K562 (cell line): ENCODE data around the gene SOX6. TPM values are rescaled to one million over a fixed set of nuclear protein-coding genes. Genes with fewer than 3 reads are reported as not detected.

Experiments used
- ATAC-seq: fragments of 200-7000 bp; cut with Tn5 transposase; 3 replicates; pipeline ENCODE4 v1.9.1; 2020; ENCODE audit warnings: moderate library complexity
- BruUV-seq: library from RNA; stranded (reverse); fragments of 400-500 nt; replicated peaks from 2 replicates; lab custom pipeline; 2021; lab: Mats Ljungman, UMichigan
- CTCF ChIA-PET: fragments of 300-600 bp; formaldehyde crosslinking; extraction: SDS; loops from one replicate; lab custom pipeline; 2021; ENCODE audit warnings: low intra/inter-chr PET ratio; lab: Yijun Ruan, JAX
- POLR2A ChIA-PET: fragments of 300-600, 350-650 bp; sonication (Branson Sonifier 250); formaldehyde crosslinking; extraction: SDS; loops from one replicate; lab custom pipeline; 2021; ENCODE audit warnings: antibody characterized with exemption, inconsistent platforms; lab: Yijun Ruan, JAX
- DNase-seq, 4 experiments: peaks; one replicate each; pipeline versions ENCODE4 v3.0.0 to v3.0.0-alpha.2; 2011 to 2018; ENCODE audit warnings: low spot score in 3 of 4, mixed read lengths in 3 of 4; ENCODE audit errors: extremely low read depth in 1 of 4
- FAIRE-seq: peaks from 2 replicates; lab custom pipeline; 2011; peaks lifted over from hg19 to GRCh38; lab: Jason Lieb, UNC
- H2AFZ ChIP-seq: 2 replicates; pipeline ENCODE4 v1.6.0; 2011; ENCODE audit warnings: low read depth, low read length, control low read depth, inconsistent platforms
- H3K27ac ChIP-seq: fragments of 200-600 bp; 3 replicates; pipeline ENCODE4 v1.8.0; 2011; ENCODE audit warnings: low read depth, mild to moderate bottlenecking, control low read depth, inconsistent platforms, low read length, moderate library complexity, mixed read lengths; ENCODE audit errors: extremely low read depth
- H3K27me3 ChIP-seq, 2 experiments: fragments of 300-600 bp in 1 of 2; 2 replicates in 1 of 2; 3 replicates in 1 of 2; pipeline versions ENCODE4 v1.6.0 to v1.8.0; 2011; ENCODE audit warnings: inconsistent platforms in 2 of 2, low read length in 2 of 2, mild to moderate bottlenecking in 1 of 2, mixed read lengths in 1 of 2, moderate library complexity in 1 of 2; ENCODE audit not compliant: control insufficient read depth in 2 of 2, insufficient read depth in 2 of 2
- H3K36me3 ChIP-seq: fragments of 300-600 bp; 3 replicates; pipeline ENCODE4 v1.8.0; 2011; ENCODE audit warnings: mild to moderate bottlenecking, low read length, inconsistent platforms; ENCODE audit not compliant: control insufficient read depth, insufficient read depth
- H3K4me1 ChIP-seq, 2 experiments: fragments of 200-600 bp in 1 of 2; replicated peaks in 1 of 2; 2 replicates in 1 of 2; 3 replicates in 1 of 2; pipeline versions ENCODE4 v1.5.1 to v1.8.0; 2011; ENCODE audit warnings: inconsistent platforms in 2 of 2, low read length in 2 of 2, mild to moderate bottlenecking in 1 of 2, mixed read lengths in 1 of 2, moderate library complexity in 1 of 2; ENCODE audit not compliant: control insufficient read depth in 2 of 2, insufficient read depth in 2 of 2
- H3K4me2 ChIP-seq: 2 replicates; pipeline ENCODE4 v1.6.1; 2011; ENCODE audit warnings: low read length, control low read depth, inconsistent platforms, mixed read lengths; ENCODE audit not compliant: insufficient read depth
- H3K4me3 ChIP-seq: fragments of 200-600 bp; sonication (generic), shearing (Covaris generic); 2 replicates; pipeline ENCODE4 v1.5.1; 2016; ENCODE audit warnings: control low read depth, inconsistent platforms
- H3K79me2 ChIP-seq: fragments of 200-600 bp; 3 replicates; pipeline ENCODE4 v1.8.0; 2011; ENCODE audit warnings: low read length, inconsistent platforms; ENCODE audit not compliant: control insufficient read depth, insufficient read depth
- H3K9ac ChIP-seq, 2 experiments: 2 replicates each; pipeline versions ENCODE4 v1.6.0 to v1.6.1; 2011; ENCODE audit warnings: low read depth in 2 of 2, low read length in 2 of 2, control low read depth in 1 of 2, inconsistent platforms in 1 of 2, mild to moderate bottlenecking in 1 of 2, mixed read lengths in 1 of 2; ENCODE audit not compliant: insufficient read depth in 1 of 2
- H3K9me1 ChIP-seq: one replicate; pipeline ENCODE4 v1.6.0; 2011; ENCODE audit warnings: inconsistent platforms, mild to moderate bottlenecking, low read length, moderate library complexity; ENCODE audit not compliant: control insufficient read depth, insufficient read depth
- H3K9me3 ChIP-seq: replicated peaks from 2 replicates; pipeline ENCODE4 v1.5.1; 2011; ENCODE audit warnings: low read depth, low read length, inconsistent platforms; ENCODE audit not compliant: control insufficient read depth, insufficient read depth
- H4K20me1 ChIP-seq: replicated peaks from 2 replicates; pipeline ENCODE4 v1.6.1; 2011; ENCODE audit warnings: low read length, inconsistent platforms, mixed read lengths; ENCODE audit not compliant: control insufficient read depth, insufficient read depth
- BRF1 ChIP-seq: IDR thresholded peaks from 3 replicates; pipeline ENCODE4 v1.6.1; 2011; ENCODE audit warnings: borderline replicate concordance, mild to moderate bottlenecking; ENCODE audit not compliant: insufficient read length; ENCODE audit errors: extremely low read depth
- CC2D1A ChIP-seq: fragments of 450-650 bp; IDR thresholded peaks from 2 replicates; pipeline ENCODE4 v1.6.1; 2017; ENCODE audit warnings: mild to moderate bottlenecking
- JUNB ChIP-seq: fragments of 450-650 bp; formaldehyde crosslinking; conservative IDR thresholded peaks from 2 replicates; pipeline ENCODE4 v1.4.0; 2020; ENCODE audit warnings: mild to moderate bottlenecking
- KDM1A ChIP-seq, 2 experiments: fragments of 450-650 bp; IDR thresholded peaks; 2 replicates each; pipeline ENCODE4 v1.6.1; 2016; ENCODE audit warnings: mild to moderate bottlenecking in 2 of 2
- MAZ ChIP-seq, 2 experiments: fragments of 450-650 bp in 1 of 2; sonication (generic) in 1 of 2; formaldehyde crosslinking; IDR thresholded peaks in 1 of 2; conservative IDR thresholded peaks in 1 of 2; 2 replicates each; pipeline versions ENCODE4 v1.4.0 to v1.5.0; 2020; ENCODE audit warnings: mild to moderate bottlenecking in 1 of 2, missing genetic modification reagents in 1 of 2
- MCM7 ChIP-seq, 2 experiments: fragments of 450-650 bp; IDR thresholded peaks; 2 replicates each; pipeline ENCODE4 v1.6.1; 2016 to 2018
- POLR2AphosphoS2 ChIP-seq: IDR thresholded peaks from 2 replicates; pipeline ENCODE4 v1.6.1; 2012; ENCODE audit warnings: low read length, improper control_type of control experiment
- PURB ChIP-seq: sonication (generic); formaldehyde crosslinking; IDR thresholded peaks from 2 replicates; pipeline ENCODE4 v1.9.0; 2021; ENCODE audit warnings: low read depth, mild to moderate bottlenecking, missing genetic modification reagents
- PYGO2 ChIP-seq: fragments of 450-650 bp; IDR thresholded peaks from 2 replicates; pipeline ENCODE4 v1.6.1; 2016; ENCODE audit warnings: mild to moderate bottlenecking, missing genetic modification characterization, moderate library complexity, missing compliant biosample characterization
- RUNX1 ChIP-seq: sonication (generic); IDR thresholded peaks from 2 replicates; pipeline ENCODE4 v1.6.1; 2016; ENCODE audit warnings: antibody characterized with exemption, low read depth
- TEAD4 ChIP-seq, 2 experiments: sonication (generic) in 1 of 2; formaldehyde crosslinking in 1 of 2; IDR thresholded peaks; 2 replicates each; pipeline versions ENCODE4 v1.6.1 to v1.8.0; 2012 to 2022; ENCODE audit warnings: borderline replicate concordance in 1 of 2, inconsistent platforms in 1 of 2, low read length in 1 of 2, mild to moderate bottlenecking in 1 of 2, missing genetic modification reagents in 1 of 2
- ZNF717 ChIP-seq: fragments of 250-450 bp; sonication (Bioruptor Pico); IDR thresholded peaks from 2 replicates; pipeline ENCODE4 v1.5.0; 2021
- WGBS: fragments of 100-300 bp; shearing (Covaris generic); methylation state at CpG from one replicate; pipeline ENCODE4 v1.1.6; 2016; ENCODE audit warnings: low coverage, mixed read lengths; ENCODE audit not compliant: insufficient coverage; ENCODE audit errors: missing lambda C conversion rate; 5-methylcytosine and 5-hydroxymethylcytosine counted together
- in situ Hi-C: fragments of 300-500 bp; cut with MboI; formaldehyde crosslinking; loops from 4 replicates; pipeline ENCODE4 v1.15.0; 2018; ENCODE audit warnings: inconsistent platforms, mixed read lengths
- intact Hi-C: fragments of 100-400 bp; cut with micrococcal nuclease; formaldehyde crosslinking; loops from 2 replicates; pipeline ENCODE4 v1.14.2; 2022
- polyA plus RNA-seq, 8 experiments: library from polyadenylated mRNA; depleted of rRNA in 4 of 8; stranded (reverse) in 5 of 8; unstranded in 3 of 8; fragments of >200 nt; fragmentation: Nextera tagmentation in 2 of 8; fragmentation: Illumina TruSeq in 1 of 8; extraction: Ambion mirVana in 2 of 8; extraction: Trizol in 1 of 8; gene quantifications; 2 replicates each; pipeline versions ENCODE4 v1.2.1 to v1.2.3, GENCODE V29; 2011 to 2014; ENCODE audit warnings: inconsistent platforms in 1 of 8, missing spikeins in 1 of 8
- total RNA-seq, 7 experiments: library from RNA; depleted of rRNA in 6 of 7; stranded (reverse); fragments of >200 nt in 6 of 7; fragmentation: Illumina TruSeq in 2 of 7; extraction: Trizol in 2 of 7; gene quantifications; 2 replicates each; pipeline versions ENCODE4 v1.2.1 to v1.2.3, GENCODE V29; 2011 to 2021; ENCODE audit warnings: low replicate concordance in 1 of 7
- TF ChIP-seq, protein P1 (sequence below), 2 experiments: fragments of 450-650 bp; formaldehyde crosslinking in 1 of 2; IDR thresholded peaks; 2 replicates each; pipeline versions ENCODE4 v1.4.0 to v1.6.1; 2014 to 2020; ENCODE audit warnings: mild to moderate bottlenecking in 2 of 2, borderline replicate concordance in 1 of 2, low read depth in 1 of 2
- TF ChIP-seq, protein P2 (sequence below): sonication (generic); formaldehyde crosslinking; IDR thresholded peaks from 2 replicates; pipeline ENCODE4 v1.8.1; 2023; ENCODE audit warnings: mild to moderate bottlenecking, missing genetic modification reagents, moderate library complexity

Gene SOX6
- total and polyA plus RNA-seq, 9 of the 15 experiments (the other 6 are each of a cell fraction or from before 2014, with no cell fraction given) = 0.89 to 8.7 (median 5.7) TPM

DNA sequence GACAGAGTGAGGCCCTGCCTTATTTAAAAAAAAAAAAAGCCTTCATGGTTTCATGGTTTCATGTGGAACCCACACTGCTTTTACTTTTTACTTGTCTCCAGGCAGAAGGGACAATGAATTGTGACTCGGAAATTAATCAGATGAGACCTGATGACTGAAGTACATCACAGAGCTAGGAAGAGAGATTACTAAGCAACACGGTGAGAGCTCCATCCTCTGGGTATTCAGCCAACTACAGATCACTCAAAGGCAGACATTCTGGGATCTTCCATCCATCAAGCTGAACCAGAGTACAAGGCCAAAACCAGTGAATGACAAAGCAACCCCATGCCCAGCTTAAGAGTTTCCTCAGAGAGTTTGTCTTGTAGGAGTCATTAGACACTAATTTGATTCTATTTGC is 433.2 kb downstream of the SOX6 start:
- Histone ChIP-seq H3K4me3 (no peak overlapping the region), H2AFZ (no peak overlapping the region), H3K79me2 (no peaks in the 10 kb centered on the region), H3K9ac (no peak overlapping the region), H4K20me1 (no peaks in the 10 kb centered on the region), H3K4me1 (no peaks in the 10 kb centered on the region), H3K27me3 (peaks cover 3 to 13% of the 10 kb centered on the region in 2 experiments; a peak in 3 of 5 replicates), H3K9me1 (no peaks in the 10 kb centered on the region), H3K27ac (no peak overlapping the region), H3K9me3 (no peaks in the 10 kb centered on the region), H3K4me2 (no peak overlapping the region), H3K36me3 (no peaks in the 10 kb centered on the region)
- intact Hi-C loops (loop anchor here (1.0 to 5.0 kb wide), 3 partner anchors 71 to 271 kb away; no protein-coding TSS in a partner anchor), in situ Hi-C loops (no loop called here)
- CTCF ChIA-PET = interaction anchor here (2.0 kb wide), 1 partner anchor 71 kb away, joined by 7 read pairs; no protein-coding TSS in a partner anchor
- peak; percentile 83 for ATAC-seq
- no TSS peak for BruUV-seq
- POLR2A ChIA-PET = interaction anchor here (0.5 to 0.8 kb wide), 4 partner anchors 10 to 685 kb away, joined by 3 to 4 read pairs (median 4); no protein-coding TSS in a partner anchor
- DNase-seq = peak in 2 of 4 experiments; percentile 31 to 42
- FAIRE-seq = peak; percentile 37
- 0% methylated on average over 2 of the region's 2 CpGs for WGBS
- TF ChIP-seq PURB (CRISPR knock-in tag) (no peak), CC2D1A (no peak), POLR2AphosphoS2 (no peak), JUNB (CRISPR knock-in tag) (no peak), TEAD4 (IDR thresholded peaks at IDR 0.05; ENCODE audit: low read length) (no peak), TEAD4 (CRISPR knock-in tag; IDR thresholded peaks at IDR 0.05; ENCODE audit: borderline replicate concordance) (no peak), KDM1A (IDR thresholded peaks at IDR 0.05) (no peak), PYGO2 (tag) (no peak), ZNF717 (no peak), BRF1 (no peak), MCM7 (IDR thresholded peaks at IDR 0.05) (no peak), RUNX1 (no peak), MAZ (CRISPR knock-in tag; conservative IDR thresholded peaks at IDR 0.05 in 1 of 2, IDR thresholded peaks at IDR 0.05 in 1 of 2) (no peak)
- TF ChIP-seq, protein P1, sequence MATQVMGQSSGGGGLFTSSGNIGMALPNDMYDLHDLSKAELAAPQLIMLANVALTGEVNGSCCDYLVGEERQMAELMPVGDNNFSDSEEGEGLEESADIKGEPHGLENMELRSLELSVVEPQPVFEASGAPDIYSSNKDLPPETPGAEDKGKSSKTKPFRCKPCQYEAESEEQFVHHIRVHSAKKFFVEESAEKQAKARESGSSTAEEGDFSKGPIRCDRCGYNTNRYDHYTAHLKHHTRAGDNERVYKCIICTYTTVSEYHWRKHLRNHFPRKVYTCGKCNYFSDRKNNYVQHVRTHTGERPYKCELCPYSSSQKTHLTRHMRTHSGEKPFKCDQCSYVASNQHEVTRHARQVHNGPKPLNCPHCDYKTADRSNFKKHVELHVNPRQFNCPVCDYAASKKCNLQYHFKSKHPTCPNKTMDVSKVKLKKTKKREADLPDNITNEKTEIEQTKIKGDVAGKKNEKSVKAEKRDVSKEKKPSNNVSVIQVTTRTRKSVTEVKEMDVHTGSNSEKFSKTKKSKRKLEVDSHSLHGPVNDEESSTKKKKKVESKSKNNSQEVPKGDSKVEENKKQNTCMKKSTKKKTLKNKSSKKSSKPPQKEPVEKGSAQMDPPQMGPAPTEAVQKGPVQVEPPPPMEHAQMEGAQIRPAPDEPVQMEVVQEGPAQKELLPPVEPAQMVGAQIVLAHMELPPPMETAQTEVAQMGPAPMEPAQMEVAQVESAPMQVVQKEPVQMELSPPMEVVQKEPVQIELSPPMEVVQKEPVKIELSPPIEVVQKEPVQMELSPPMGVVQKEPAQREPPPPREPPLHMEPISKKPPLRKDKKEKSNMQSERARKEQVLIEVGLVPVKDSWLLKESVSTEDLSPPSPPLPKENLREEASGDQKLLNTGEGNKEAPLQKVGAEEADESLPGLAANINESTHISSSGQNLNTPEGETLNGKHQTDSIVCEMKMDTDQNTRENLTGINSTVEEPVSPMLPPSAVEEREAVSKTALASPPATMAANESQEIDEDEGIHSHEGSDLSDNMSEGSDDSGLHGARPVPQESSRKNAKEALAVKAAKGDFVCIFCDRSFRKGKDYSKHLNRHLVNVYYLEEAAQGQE (IDR thresholded peaks at IDR 0.05; ENCODE audit: borderline replicate concordance) = peak; percentile 51
- TF ChIP-seq, protein P1 (CRISPR knock-in tag; IDR thresholded peaks at IDR 0.05; ENCODE audit: low read depth) = no peak
- TF ChIP-seq, protein P2, sequence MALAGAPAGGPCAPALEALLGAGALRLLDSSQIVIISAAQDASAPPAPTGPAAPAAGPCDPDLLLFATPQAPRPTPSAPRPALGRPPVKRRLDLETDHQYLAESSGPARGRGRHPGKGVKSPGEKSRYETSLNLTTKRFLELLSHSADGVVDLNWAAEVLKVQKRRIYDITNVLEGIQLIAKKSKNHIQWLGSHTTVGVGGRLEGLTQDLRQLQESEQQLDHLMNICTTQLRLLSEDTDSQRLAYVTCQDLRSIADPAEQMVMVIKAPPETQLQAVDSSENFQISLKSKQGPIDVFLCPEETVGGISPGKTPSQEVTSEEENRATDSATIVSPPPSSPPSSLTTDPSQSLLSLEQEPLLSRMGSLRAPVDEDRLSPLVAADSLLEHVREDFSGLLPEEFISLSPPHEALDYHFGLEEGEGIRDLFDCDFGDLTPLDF (CRISPR knock-in tag) = no peak
